ENCODE measurements around the gene CD209.

CD209 gene

GRCh38 chr19:7737215-7737614 is 10.1 kb downstream of the CD209 start:
- no peak for DNase-seq

GRCh38 chr19:7736148-7736547 is 11.2 kb downstream of the CD209 start:
- DNase-seq = no peak

- DNase-seq = no peak
These were observed 12.8 kb downstream of the CD209 start for GRCh38 chr19:7734220-7735203.

GRCh38 chr19:7733376-7733775 is 14.0 kb downstream of the CD209 start:
- no peak for DNase-seq

GRCh38 chr19:7732045-7732444 is 15.3 kb downstream of the CD209 start, which contains the start of gene CLEC4G:
TSS of gene CLEC4G (minus strand) at chr19:7732110. CDS start at chr19:7732102, 8 bp downstream.
- DNase-seq = no peak

- DNase-seq = no peak
These were observed 15.7 kb downstream of the CD209 start for GRCh38 chr19:7731615-7732014.

GRCh38 chr19:7731218-7731595 is 16.1 kb downstream of the CD209 start:
- DNase-seq = no peak

- no peak for DNase-seq
These were observed 16.8 kb downstream of the CD209 start for GRCh38 chr19:7730286-7731217.

- no peak for DNase-seq
These were observed 17.5 kb downstream of the CD209 start for GRCh38 chr19:7729831-7730285.

- no peak for DNase-seq
These were observed 18.1 kb downstream of the CD209 start for GRCh38 chr19:7729211-7729610.

GRCh38 chr19:7725791-7726190 is 21.5 kb downstream of the CD209 start:
- no peak for DNase-seq

- no peak for DNase-seq
These were observed 25.1 kb downstream of the CD209 start for GRCh38 chr19:7722231-7722651.

- no peak for DNase-seq
These were observed 27.0 kb downstream of the CD209 start for GRCh38 chr19:7720351-7720750.

GRCh38 chr19:7718668-7719067 is 28.7 kb downstream of the CD209 start:
- no peak for DNase-seq

- no peak for DNase-seq
These were observed 30.6 kb downstream of the CD209 start for GRCh38 chr19:7716762-7717161.

GRCh38 chr19:7715671-7716070 is 31.7 kb downstream of the CD209 start:
- DNase-seq = no peak

- no peak for DNase-seq
These were observed 36.7 kb downstream of the CD209 start for GRCh38 chr19:7710616-7711015.

- DNase-seq = no peak
These were observed 37.3 kb downstream of the CD209 start for GRCh38 chr19:7709932-7710460.

GRCh38 chr19:7706955-7707456 is 40.3 kb downstream of the CD209 start:
- no peak for DNase-seq

GRCh38 chr19:7706188-7706954 is 41.0 kb downstream of the CD209 start:
- no peak for DNase-seq

GRCh38 chr19:7705387-7706187 is 41.7 kb downstream of the CD209 start:
- DNase-seq = no peak

All from right forelimb (tissue), 1 donor.